H1 (cell line): ENCODE results near the gene STX19. TPM values are rescaled to one million over a fixed set of nuclear protein-coding genes. Genes with fewer than 3 reads are reported as not detected.

Experiments used
- CTCF ChIA-PET: fragments of 300-600 bp; sonication (Branson Sonifier 250); formaldehyde crosslinking; loops from one replicate; lab custom pipeline; 2021; ENCODE audit not compliant: partially characterized antibody; lab: Charles Lee
- POLR2A ChIA-PET: fragments of 300-600 bp; sonication (Branson Sonifier 250); formaldehyde crosslinking; loops from one replicate; lab custom pipeline; 2021; ENCODE audit warnings: inconsistent platforms; ENCODE audit not compliant: partially characterized antibody; lab: Charles Lee
- DNase-seq, 2 experiments: peaks; one replicate each; pipeline versions ENCODE4 v3.0.0 to v3.0.0-alpha.2; 2010 to 2022; ENCODE audit warnings: low spot score in 2 of 2, low read depth in 1 of 2, mixed read lengths in 1 of 2
- FAIRE-seq: peaks from 2 replicates; lab custom pipeline; 2011; peaks lifted over from hg19 to GRCh38; lab: Jason Lieb, UNC
- H2AFZ ChIP-seq: 2 replicates; pipeline ENCODE4 v1.8.1; 2012; ENCODE audit warnings: low read length, inconsistent platforms
- H2AK5ac ChIP-seq: 2 replicates; pipeline ENCODE4 v1.6.1; 2013; ENCODE audit warnings: low read depth, low read length
- H2BK120ac ChIP-seq: replicated peaks from 2 replicates; pipeline ENCODE3; 2013; ENCODE audit warnings: low read depth, low read length, inconsistent platforms
- H2BK12ac ChIP-seq: 2 replicates; pipeline ENCODE4 v1.6.1; 2013; ENCODE audit warnings: low read depth, low read length
- H2BK15ac ChIP-seq: 2 replicates; pipeline ENCODE4 v1.6.1; 2013; ENCODE audit warnings: low read length
- H2BK20ac ChIP-seq: 2 replicates; pipeline ENCODE4 v1.6.1; 2013; ENCODE audit warnings: low read length
- H2BK5ac ChIP-seq: 2 replicates; pipeline ENCODE4 v1.6.1; 2013; ENCODE audit warnings: low read depth, low read length
- H3K14ac ChIP-seq: 2 replicates; pipeline ENCODE4 v1.6.1; 2013; ENCODE audit warnings: inconsistent platforms; ENCODE audit not compliant: insufficient read length
- H3K18ac ChIP-seq: 2 replicates; pipeline ENCODE4 v1.6.1; 2013; ENCODE audit warnings: low read length; ENCODE audit errors: extremely low read depth
- H3K23ac ChIP-seq: 2 replicates; pipeline ENCODE4 v1.6.1; 2013; ENCODE audit warnings: inconsistent platforms; ENCODE audit not compliant: insufficient read length
- H3K23me2 ChIP-seq: 2 replicates; pipeline ENCODE4 v1.6.1; 2013; ENCODE audit warnings: low read depth, low read length
- H3K27ac ChIP-seq: 2 replicates; pipeline ENCODE4 v1.6.1; 2011; ENCODE audit warnings: low read depth, low read length, inconsistent platforms
- H3K27me3 ChIP-seq, 4 experiments: replicated peaks in 1 of 4; 1 replicate in 1 of 4; 2 replicates in 3 of 4; pipeline versions ENCODE4 v1.6.1 to v1.8.1; 2011 to 2013; ENCODE audit warnings: low read length in 3 of 4, mild to moderate bottlenecking in 3 of 4, inconsistent platforms in 2 of 4, mixed read lengths in 2 of 4, moderate library complexity in 1 of 4; ENCODE audit not compliant: control insufficient read depth in 3 of 4, insufficient read depth in 3 of 4; ENCODE audit errors: extremely low read depth in 1 of 4
- H3K36me3 ChIP-seq, 4 experiments: 2 replicates each; pipeline versions ENCODE4 v1.6.1 to v1.8.1; 2011 to 2013; ENCODE audit warnings: mild to moderate bottlenecking in 4 of 4, low read length in 3 of 4, moderate library complexity in 2 of 4, control low read depth in 1 of 4, inconsistent platforms in 1 of 4; ENCODE audit not compliant: insufficient read depth in 4 of 4, control insufficient read depth in 2 of 4
- H3K4ac ChIP-seq: replicated peaks from 2 replicates; pipeline ENCODE3; 2013; ENCODE audit warnings: low read length, low read depth, mixed read lengths, inconsistent platforms; ENCODE audit not compliant: insufficient read length
- H3K4me1 ChIP-seq, 4 experiments: replicated peaks in 1 of 4; 1 replicate in 1 of 4; 2 replicates in 3 of 4; pipeline versions ENCODE4 v1.6.1 to v1.8.1; 2011 to 2013; ENCODE audit warnings: low read length in 3 of 4, inconsistent platforms in 2 of 4, mixed read lengths in 1 of 4; ENCODE audit not compliant: insufficient read depth in 4 of 4, control insufficient read depth in 3 of 4
- H3K4me2 ChIP-seq, 2 experiments: 2 replicates each; pipeline versions ENCODE4 v1.6.1 to v1.8.1; 2011 to 2013; ENCODE audit warnings: low read depth in 2 of 2, low read length in 2 of 2, control low read depth in 1 of 2, inconsistent platforms in 1 of 2, mild to moderate bottlenecking in 1 of 2; ENCODE audit not compliant: insufficient read depth in 1 of 2
- H3K4me3 ChIP-seq, 4 experiments: fragments of 200-600, 300-600 bp in 1 of 4; sonication (generic), shearing (Covaris generic), sonication (Bioruptor Twin) in 1 of 4; 2 replicates each; pipeline versions ENCODE4 v1.5.1 to v1.8.1; 2011 to 2016; ENCODE audit warnings: low read length in 4 of 4, low read depth in 3 of 4, control low read depth in 2 of 4, inconsistent platforms in 2 of 4, mild to moderate bottlenecking in 2 of 4, mixed read lengths in 1 of 4, moderate library complexity in 1 of 4; ENCODE audit not compliant: insufficient read depth in 2 of 4; ENCODE audit errors: extremely low read depth in 1 of 4
- H3K56ac ChIP-seq: replicated peaks from 2 replicates; pipeline ENCODE3; 2013; ENCODE audit warnings: low read depth, mild to moderate bottlenecking, mixed read lengths, low read length, inconsistent platforms; ENCODE audit not compliant: insufficient read length
- H3K79me1 ChIP-seq: 2 replicates; pipeline ENCODE4 v1.6.1; 2013; ENCODE audit warnings: low read depth, low read length, control low read depth
- H3K79me2 ChIP-seq, 2 experiments: 2 replicates each; pipeline versions ENCODE4 v1.6.1 to v1.8.1; 2012 to 2013; ENCODE audit warnings: low read length in 2 of 2, mild to moderate bottlenecking in 2 of 2, inconsistent platforms in 1 of 2; ENCODE audit not compliant: insufficient read depth in 2 of 2, control insufficient read depth in 1 of 2
- H3K9ac ChIP-seq, 4 experiments: replicated peaks in 1 of 4; 1 replicate in 1 of 4; 2 replicates in 3 of 4; pipeline versions ENCODE4 v1.6.1 to v1.8.1; 2011 to 2013; ENCODE audit warnings: low read depth in 3 of 4, low read length in 3 of 4, control low read depth in 2 of 4, mild to moderate bottlenecking in 2 of 4, moderate library complexity in 2 of 4, inconsistent platforms in 1 of 4; ENCODE audit errors: extremely low read depth in 1 of 4
- H3K9me3 ChIP-seq, 2 experiments: 2 replicates each; pipeline versions ENCODE4 v1.6.1 to v1.8.1; 2012 to 2013; ENCODE audit warnings: mild to moderate bottlenecking in 2 of 2, moderate library complexity in 2 of 2, control low read depth in 1 of 2, inconsistent platforms in 1 of 2, low read depth in 1 of 2, low read length in 1 of 2, mixed read lengths in 1 of 2; ENCODE audit not compliant: insufficient read depth in 2 of 2
- H4K20me1 ChIP-seq, 2 experiments: replicated peaks in 1 of 2; 2 replicates each; pipeline versions ENCODE3 to v1.8.1; 2011 to 2013; ENCODE audit warnings: inconsistent platforms in 2 of 2, low read length in 2 of 2, mild to moderate bottlenecking in 1 of 2; ENCODE audit not compliant: insufficient read depth in 2 of 2, control insufficient read depth in 1 of 2
- H4K5ac ChIP-seq: 2 replicates; pipeline ENCODE4 v1.6.1; 2013; ENCODE audit warnings: low read length, low read depth, mixed read lengths, inconsistent platforms; ENCODE audit not compliant: insufficient read length
- H4K8ac ChIP-seq: 2 replicates; pipeline ENCODE4 v1.8.0; 2013; ENCODE audit warnings: mild to moderate bottlenecking, moderate library complexity, low read length, inconsistent platforms; ENCODE audit not compliant: insufficient read depth; ENCODE audit errors: extremely low read depth
- H4K91ac ChIP-seq: replicated peaks from 2 replicates; pipeline ENCODE3; 2013; ENCODE audit warnings: low read length, mixed read lengths, inconsistent platforms; ENCODE audit not compliant: insufficient read length
- KDM4A ChIP-seq: IDR thresholded peaks from one replicate; pipeline ENCODE4 v1.7.1; 2012; ENCODE audit warnings: low read depth, mild to moderate bottlenecking, moderate library complexity, low read length, inconsistent platforms; ENCODE audit not compliant: severe bottlenecking
- KDM5A ChIP-seq: fragments of 200-600 bp; IDR thresholded peaks from 2 replicates; pipeline ENCODE4 v1.7.1; 2012; ENCODE audit warnings: mild to moderate bottlenecking, low read length, inconsistent platforms, mixed read lengths
- NRF1 ChIP-seq: IDR thresholded peaks from 2 replicates; pipeline ENCODE4 v1.6.1; 2011; ENCODE audit warnings: mild to moderate bottlenecking, low read depth, low read length, improper control_type of control experiment
- POLR2A ChIP-seq, 2 experiments: IDR thresholded peaks; 1 replicate in 1 of 2; 2 replicates in 1 of 2; pipeline ENCODE4 v1.6.1; 2011; ENCODE audit warnings: low read depth in 2 of 2, low read length in 2 of 2, mild to moderate bottlenecking in 2 of 2; ENCODE audit errors: control extremely low read depth in 1 of 2
- SAP30 ChIP-seq: fragments of 300-600 bp; sonication (generic); IDR thresholded peaks from 2 replicates; pipeline ENCODE4 v1.7.1; 2012; ENCODE audit warnings: low read length, moderate library complexity, mild to moderate bottlenecking, inconsistent platforms; ENCODE audit not compliant: insufficient read depth, insufficient replicate concordance
- SP1 ChIP-seq: IDR thresholded peaks from 2 replicates; pipeline ENCODE4 v1.6.1; 2011; ENCODE audit warnings: low read depth, low read length
- TAF7 ChIP-seq: optimal IDR thresholded peaks from 2 replicates; pipeline ENCODE3; 2011; ENCODE audit warnings: low read depth, mild to moderate bottlenecking, inconsistent platforms, low read length, moderate library complexity, borderline replicate concordance
- USF2 ChIP-seq: IDR thresholded peaks from 2 replicates; pipeline ENCODE4 v1.6.1; 2011; ENCODE audit warnings: low read length, improper control_type of control experiment
- WGBS, 2 experiments: shearing (Covaris generic) in 1 of 2; methylation state at CpG; one replicate each; pipeline versions ENCODE4 v1.1.6 to v1.1.7; 2013 to 2015; ENCODE audit warnings: low lambda C conversion rate in 2 of 2, mixed read lengths in 2 of 2, inconsistent platforms in 1 of 2, low coverage in 1 of 2, missing lambda C conversion rate in 1 of 2; ENCODE audit not compliant: insufficient replicate concordance in 2 of 2, insufficient coverage in 1 of 2, insufficient read length in 1 of 2; ENCODE audit errors: extremely low coverage in 1 of 2, missing lambda C conversion rate in 1 of 2; 5-methylcytosine and 5-hydroxymethylcytosine counted together
- polyA plus RNA-seq, 7 experiments: library from polyadenylated mRNA; depleted of rRNA in 3 of 7; stranded (reverse) in 5 of 7; unstranded in 2 of 7; fragments of >200 nt in 5 of 7; fragments of 200-250 nt in 2 of 7; gene quantifications; 1 replicate in 5 of 7; 2 replicates in 1 of 7; 4 replicates in 1 of 7; pipeline versions ENCODE4 v1.2.1 to v1.2.3, GENCODE V29; 2011 to 2013; ENCODE audit warnings: missing spikeins in 2 of 7, mixed read lengths in 2 of 7
- total RNA-seq: library from RNA; stranded (reverse); fragmentation: NEBNext Ultra II Directional; extraction: Animal tissue kit (Norgen Biotek cat#: 25700); gene quantifications from 2 replicates; pipeline ENCODE4 v1.2.1, GENCODE V29; 2021
- TF ChIP-seq, protein P1 (sequence below), 3 experiments: IDR thresholded peaks; 1 replicate in 2 of 3; 2 replicates in 1 of 3; pipeline versions ENCODE4 v1.5.1 to v1.6.1; 2011; ENCODE audit warnings: low read length in 3 of 3, mild to moderate bottlenecking in 3 of 3, inconsistent platforms in 2 of 3, low read depth in 1 of 3, moderate library complexity in 1 of 3; ENCODE audit not compliant: insufficient read depth in 1 of 3; ENCODE audit errors: control extremely low read depth in 1 of 3

Gene STX19
- total and polyA plus RNA-seq, 2 of the 8 experiments (the other 6 are each of a cell fraction or from before 2014, with no cell fraction given) = not detected

GRCh38 chr3:93989241-93989640, 39.2 kb downstream of the STX19 start:
- FAIRE-seq = no peak
- Histone ChIP-seq H3K9ac (no peak overlapping the region), H2BK120ac (no peak overlapping the region), H3K36me3 (no peaks in the 10 kb centered on the region), H3K18ac (no peak overlapping the region), H3K79me2 (peaks cover 0 to 10% of the 10 kb centered on the region in 2 experiments; a peak in 2 of 4 replicates), H3K14ac (no peak overlapping the region), H2BK20ac (no peak overlapping the region), H3K4me3 (no peak overlapping the region), H4K8ac (no peak overlapping the region), H3K56ac (no peak overlapping the region), H2AK5ac (no peak overlapping the region), H2BK5ac (no peak overlapping the region), H3K4me1 (no peaks in the 10 kb centered on the region), H3K27ac (no peak overlapping the region), H2BK15ac (no peak overlapping the region), H3K9me3 (no peaks in the 10 kb centered on the region), H4K20me1 (no peaks in the 10 kb centered on the region), H3K79me1 (no peaks in the 10 kb centered on the region; the same call in 1 of the 2 replicates), H3K4ac (no peak overlapping the region), H3K27me3 (no peaks in the 10 kb centered on the region), H4K91ac (no peak overlapping the region), H2AFZ (no peak overlapping the region), H2BK12ac (no peak overlapping the region), H3K4me2 (no peak overlapping the region), H4K5ac (no peak overlapping the region), H3K23ac (no peak overlapping the region), H3K23me2 (no peaks in the 10 kb centered on the region)
- POLR2A ChIA-PET = no interaction called here
- WGBS, 2 experiments = 94% methylated on average over 3 of the region's 3 CpGs; no CpG with 5 or more reads in 1 of the 2 experiments
- no peak for DNase-seq
- CTCF ChIA-PET = interaction anchor here (0.6 to 1.6 kb wide), 2 partner anchors 9 to 14 kb away, joined by 3 to 4 read pairs; no protein-coding TSS in a partner anchor
- TF ChIP-seq NRF1 = no peak
- TF ChIP-seq, protein P1, sequence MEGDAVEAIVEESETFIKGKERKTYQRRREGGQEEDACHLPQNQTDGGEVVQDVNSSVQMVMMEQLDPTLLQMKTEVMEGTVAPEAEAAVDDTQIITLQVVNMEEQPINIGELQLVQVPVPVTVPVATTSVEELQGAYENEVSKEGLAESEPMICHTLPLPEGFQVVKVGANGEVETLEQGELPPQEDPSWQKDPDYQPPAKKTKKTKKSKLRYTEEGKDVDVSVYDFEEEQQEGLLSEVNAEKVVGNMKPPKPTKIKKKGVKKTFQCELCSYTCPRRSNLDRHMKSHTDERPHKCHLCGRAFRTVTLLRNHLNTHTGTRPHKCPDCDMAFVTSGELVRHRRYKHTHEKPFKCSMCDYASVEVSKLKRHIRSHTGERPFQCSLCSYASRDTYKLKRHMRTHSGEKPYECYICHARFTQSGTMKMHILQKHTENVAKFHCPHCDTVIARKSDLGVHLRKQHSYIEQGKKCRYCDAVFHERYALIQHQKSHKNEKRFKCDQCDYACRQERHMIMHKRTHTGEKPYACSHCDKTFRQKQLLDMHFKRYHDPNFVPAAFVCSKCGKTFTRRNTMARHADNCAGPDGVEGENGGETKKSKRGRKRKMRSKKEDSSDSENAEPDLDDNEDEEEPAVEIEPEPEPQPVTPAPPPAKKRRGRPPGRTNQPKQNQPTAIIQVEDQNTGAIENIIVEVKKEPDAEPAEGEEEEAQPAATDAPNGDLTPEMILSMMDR (IDR thresholded peaks at IDR 0.05; ENCODE audit: control extremely low read depth in 1 of 3, insufficient read depth in 1 of 3, low read depth in 1 of 3, low read length in 3 of 3) = no peak
- no peak for TF ChIP-seq SAP30
- TF ChIP-seq KDM5A = no peak
- TF ChIP-seq POLR2A (IDR thresholded peaks at IDR 0.05; ENCODE audit: control extremely low read depth in 1 of 2, low read depth in 2 of 2, low read length in 2 of 2) = no peak
- TF ChIP-seq USF2 = no peak
- TF ChIP-seq TAF7 = no peak
- TF ChIP-seq KDM4A = no peak
- no peak for TF ChIP-seq SP1
